Left ventricle myocardium superior (tissue), 1 donor: ENCODE data around the gene TBX1. TPM values are rescaled to one million over a fixed set of nuclear protein-coding genes. Genes with fewer than 3 reads are reported as not detected.

ENCODE experiments used
- total RNA-seq: library from RNA; stranded (reverse); fragmentation: NEBNext Ultra II Directional; extraction: Animal tissue kit (Norgen Biotek cat#: 25700); gene quantifications from one replicate; pipeline ENCODE4 v1.2.1, GENCODE V29; 2021
- donor health status: DM: no; HTN: yes; CAD: no; lungs with severe emphysema.

TBX1 gene
- total RNA-seq, 1 donor from 2014 or later: 3.6 TPM

Other genes starting within 250 kb of the TBX1 start
- gene CLDN5, start 236.4 kb upstream of the TBX1 start, total RNA-seq: 25.5 TPM
- 152 TPM for gene SEPTIN5, start 46.3 kb upstream of the TBX1 start, total RNA-seq
- gene GP1BB, start 37.2 kb upstream of the TBX1 start, total RNA-seq: not detected
- gene GNB1L, start 94.1 kb downstream of the TBX1 start, total RNA-seq: 3.4 TPM
- 8.0 TPM for gene RTL10, start 94.1 kb downstream of the TBX1 start, total RNA-seq
- gene COMT, start 181.0 kb downstream of the TBX1 start, total RNA-seq: 83.4 TPM
- gene TXNRD2, start 181.0 kb downstream of the TBX1 start, total RNA-seq: 42.4 TPM